Stimulated activated CD4-positive, alpha-beta T cell treated with anti-CD3 and anti-CD28 coated beads, TNF-alpha, amount 100 ng/mL, for 4 hours (primary cell): ENCODE measurements around the gene CELF4.

ENCODE experiments used
- DNase-seq, 3 experiments: peaks; one replicate each; pipeline ENCODE4 v3.0.0-alpha.2; 2020; ENCODE audit warnings: low read depth in 3 of 3

CELF4 gene

GRCh38 chr18:37547196-37547827, 18.3 kb downstream of the CELF4 start:
- DNase-seq: no peak

DNA sequence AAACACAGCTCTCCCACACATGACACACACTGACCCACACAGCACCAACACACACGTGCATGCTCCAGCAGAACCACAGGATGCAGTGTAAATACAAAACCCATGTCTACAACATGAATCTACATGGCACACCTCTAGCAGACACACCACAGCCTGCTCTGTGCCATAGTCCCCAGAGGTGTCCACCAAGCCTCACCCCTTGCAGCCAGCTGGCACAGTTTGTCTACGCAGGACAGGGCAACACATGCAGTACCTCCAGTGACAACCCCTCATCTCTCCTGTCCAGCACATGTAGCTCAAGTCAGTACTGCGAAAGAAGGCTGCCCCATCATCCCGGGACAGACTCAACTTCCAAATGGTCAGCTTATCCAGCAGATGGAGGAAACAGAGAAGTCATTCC, 18.9 kb downstream of the CELF4 start:
- DNase-seq: no peak

- DNase-seq: no peak
These were observed 19.4 kb downstream of the CELF4 start for GRCh38 chr18:37546272-37546537.

DNA sequence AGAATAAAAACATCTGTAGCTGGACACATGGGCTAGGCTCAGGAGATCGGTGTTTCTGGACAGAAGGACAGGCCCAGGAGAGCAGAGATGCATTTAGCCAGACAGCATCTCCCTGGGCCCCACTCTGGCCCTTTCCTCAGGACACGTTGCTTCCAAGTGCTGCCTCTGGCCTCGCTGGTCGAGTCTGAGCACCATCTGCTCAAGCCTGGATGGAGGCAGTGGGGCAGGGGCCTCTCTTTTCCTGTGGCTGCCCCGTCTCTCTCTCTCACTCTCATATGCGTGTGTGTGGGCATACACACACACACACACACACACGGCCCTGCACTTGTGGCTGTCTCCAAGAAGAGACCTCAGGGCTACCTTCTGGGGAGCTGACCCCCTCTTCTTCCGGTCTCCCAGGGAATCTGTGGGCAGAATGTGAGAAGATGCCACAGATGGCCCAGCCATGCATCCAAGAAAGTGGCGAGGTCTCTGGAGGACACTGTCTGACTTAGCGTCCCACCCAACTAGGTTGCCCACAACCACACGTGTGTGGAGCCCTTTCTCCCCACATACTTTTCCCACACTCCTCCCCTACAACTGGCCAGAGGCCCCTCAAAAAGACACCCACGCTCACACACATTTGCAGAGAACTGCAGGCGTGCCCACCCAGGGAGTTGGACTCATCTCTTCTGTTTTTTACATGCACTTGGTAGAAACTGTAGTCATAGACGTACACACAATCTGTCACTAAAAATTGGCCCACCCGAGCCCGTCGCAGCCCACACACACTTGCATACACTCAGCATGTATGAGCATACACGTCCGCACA, 19.9 kb downstream of the CELF4 start:
- no peak for DNase-seq

DNA sequence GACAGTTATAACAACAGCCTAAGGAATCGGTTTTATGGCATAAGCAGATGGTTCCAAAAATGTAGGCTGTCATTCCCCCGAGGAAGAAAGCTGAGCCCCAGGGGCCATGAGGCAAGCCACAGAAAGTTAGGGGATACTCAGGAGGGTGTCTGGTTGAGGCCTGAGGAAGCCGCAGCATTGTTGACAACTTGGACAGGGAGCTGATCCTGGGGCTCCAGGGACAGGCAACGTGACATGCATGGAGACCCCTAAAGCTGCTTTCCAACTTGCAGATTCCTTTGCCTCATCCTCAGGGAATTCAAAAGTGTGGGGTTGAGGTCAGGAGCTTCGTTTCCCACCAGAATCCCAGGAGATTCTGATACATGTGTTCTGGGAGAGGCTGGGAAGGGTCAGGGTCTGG, 20.9 kb downstream of the CELF4 start:
- no peak for DNase-seq

DNA sequence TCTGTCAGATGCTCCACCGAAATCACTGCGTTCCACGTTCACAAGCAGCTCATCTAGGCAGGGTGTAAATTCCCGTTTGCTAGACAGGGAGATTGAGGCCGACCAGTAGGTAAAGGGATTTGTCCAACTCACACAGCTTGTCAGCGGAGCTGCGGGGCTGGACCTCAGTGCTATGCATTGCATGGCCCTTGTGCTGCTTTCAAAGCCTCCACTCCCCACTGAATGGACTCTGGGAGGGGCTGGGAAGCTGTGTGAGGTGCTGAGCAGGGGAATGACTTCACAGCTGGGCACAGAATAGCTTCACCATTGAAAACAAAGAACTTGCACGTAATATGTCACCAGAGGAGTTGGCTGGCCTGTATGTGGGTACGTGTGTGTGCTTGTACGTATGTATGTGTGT, 21.4 kb downstream of the CELF4 start:
- DNase-seq: no peak

GRCh38 chr18:37543321-37543720, 22.3 kb downstream of the CELF4 start:
- no peak for DNase-seq

- DNase-seq: no peak
These were observed 24.1 kb downstream of the CELF4 start for GRCh38 chr18:37541517-37541916.

DNA sequence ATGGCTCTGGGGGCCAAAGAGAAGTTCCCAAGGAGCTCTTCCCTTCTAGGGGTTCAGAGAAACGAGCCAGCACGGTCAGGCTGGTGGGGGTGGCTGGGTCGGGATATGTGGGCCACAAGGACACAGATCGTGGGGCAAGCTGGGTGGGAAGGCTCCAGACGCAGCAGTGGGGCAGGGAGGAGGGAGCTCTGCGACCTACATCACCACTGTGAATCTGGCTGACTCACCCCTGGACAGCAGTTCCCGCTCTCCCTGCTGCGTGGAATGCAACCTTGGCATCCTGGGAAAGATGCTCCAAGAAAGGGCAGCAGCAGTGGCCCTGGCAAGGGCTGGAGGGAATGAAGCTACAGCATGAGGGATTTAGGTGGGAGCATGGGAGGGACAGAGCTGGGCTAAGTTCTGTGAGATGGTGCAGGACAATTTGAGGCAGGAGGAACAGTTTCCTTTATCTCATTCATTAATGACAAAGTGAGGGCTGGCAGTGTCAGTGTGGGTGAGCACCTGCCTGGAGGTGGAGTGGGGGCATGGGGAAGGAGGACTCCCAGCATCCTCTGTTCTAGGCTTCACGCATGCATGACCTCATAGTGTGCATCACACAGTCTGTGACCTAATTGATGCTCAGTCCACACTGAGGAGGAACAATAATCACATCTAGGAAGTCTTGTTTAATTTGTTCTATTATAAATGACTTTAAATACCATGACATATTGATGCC, 25.0 kb downstream of the CELF4 start:
- DNase-seq: no peak

DNA sequence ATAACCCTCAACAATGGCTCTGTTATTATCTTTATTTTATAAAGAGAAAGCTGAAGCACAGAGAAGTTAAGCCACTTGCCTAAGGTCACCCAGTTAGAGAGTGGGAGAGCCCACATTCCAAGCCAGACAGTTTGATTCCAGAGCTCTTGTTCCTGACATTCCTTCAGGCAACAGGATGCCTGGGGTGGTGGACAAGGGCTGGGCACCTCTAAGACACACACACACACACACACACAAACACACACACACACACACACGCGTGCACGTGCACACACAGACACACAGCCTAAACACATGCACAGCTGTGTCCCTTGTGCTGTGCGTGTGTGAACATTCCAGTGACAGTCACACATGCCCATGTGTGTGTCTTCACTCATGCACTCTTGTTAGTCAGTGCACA, 26.4 kb downstream of the CELF4 start:
- DNase-seq: no peak

DNA sequence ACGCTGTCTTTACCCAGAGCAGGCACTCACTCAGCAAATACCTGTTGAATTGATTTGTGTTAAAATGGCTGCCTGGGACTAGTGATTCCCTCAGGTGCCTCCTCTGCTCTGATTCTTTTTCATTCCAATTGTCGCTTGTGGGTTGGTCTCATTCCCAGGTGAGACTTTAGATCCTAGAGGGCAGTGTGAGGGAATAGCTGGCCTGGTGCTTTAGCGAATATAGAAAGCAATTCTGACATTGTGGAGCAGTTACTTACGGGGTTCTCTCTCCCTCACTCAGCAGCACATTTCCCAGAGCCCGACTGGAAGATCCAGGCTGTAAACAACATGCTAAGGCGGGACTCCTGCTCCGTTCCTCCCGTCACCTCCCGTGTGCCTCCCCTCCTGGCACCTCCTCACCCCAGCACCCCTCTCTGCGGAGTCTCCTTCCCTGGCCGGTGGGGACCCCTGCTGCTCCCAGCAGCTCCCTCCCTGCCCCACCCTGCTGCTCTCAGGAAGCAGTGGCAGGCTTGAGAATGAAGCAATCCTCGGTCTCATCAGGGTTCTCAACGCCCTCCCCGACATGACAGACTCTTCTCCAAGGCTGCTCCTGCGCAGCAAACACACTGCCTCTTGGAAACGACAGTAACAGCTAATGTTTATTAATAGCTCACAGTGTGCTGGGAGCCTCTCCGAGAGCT, 26.9 kb downstream of the CELF4 start:
- DNase-seq: no peak

DNA sequence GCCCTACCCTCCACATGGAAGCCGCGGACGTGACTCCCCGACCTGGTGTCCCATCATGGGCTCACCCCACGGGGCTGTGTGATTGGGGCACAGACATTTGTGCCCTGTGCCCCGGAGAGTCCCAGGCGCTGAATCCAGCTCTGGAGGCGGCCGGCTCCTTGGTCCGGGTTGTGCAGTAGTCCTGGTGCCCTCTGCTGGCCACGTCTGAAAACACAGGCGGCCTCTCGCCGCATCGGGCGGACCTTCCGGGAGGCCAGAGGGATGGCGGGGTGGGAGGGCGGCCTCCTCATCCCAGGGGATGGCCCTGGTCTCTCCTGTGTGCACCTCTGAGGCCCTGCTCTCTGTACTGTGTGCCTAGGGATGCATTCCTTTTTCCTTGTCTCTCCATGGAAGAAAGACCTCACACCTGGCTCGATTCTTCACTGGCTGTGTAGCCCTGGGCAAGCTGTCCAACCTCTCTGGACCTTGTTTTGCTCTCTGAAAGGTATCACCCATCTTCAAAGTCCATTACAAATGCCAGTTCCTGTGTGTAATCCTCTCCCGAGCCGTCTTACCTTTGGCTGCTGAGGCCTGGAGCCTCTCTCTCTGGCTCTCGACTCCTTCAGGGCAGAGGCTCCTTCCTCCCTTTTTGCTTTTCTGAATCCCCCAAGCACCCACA, 27.6 kb downstream of the CELF4 start:
- peak in 1 of 3 experiments; percentile 20 for DNase-seq

- no peak for DNase-seq
These were observed 28.9 kb downstream of the CELF4 start for GRCh38 chr18:37536656-37537055.

- no peak for DNase-seq
These were observed 29.6 kb downstream of the CELF4 start for GRCh38 chr18:37535968-37536367.

DNA sequence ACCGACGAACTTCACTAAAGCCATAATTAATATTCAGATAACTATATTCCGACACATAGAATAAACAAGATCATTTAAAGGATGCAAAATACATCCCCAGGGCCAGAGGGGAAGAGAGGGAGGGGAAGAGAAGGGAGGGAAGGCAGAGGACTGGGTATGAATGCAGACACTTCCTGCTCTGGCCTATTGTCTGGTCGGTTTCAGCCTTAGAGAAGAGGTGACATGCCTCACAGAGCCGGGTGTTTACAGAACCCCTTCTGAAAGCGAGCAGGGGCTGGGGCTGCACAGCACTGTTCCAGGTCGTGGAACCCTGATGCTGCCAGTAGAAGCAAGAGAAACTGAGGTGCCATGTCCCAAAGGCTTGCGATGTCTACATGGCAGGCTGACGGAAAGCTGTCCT, 31.0 kb downstream of the CELF4 start:
- no peak for DNase-seq

- no peak for DNase-seq
These were observed 31.7 kb downstream of the CELF4 start for GRCh38 chr18:37533647-37534584.

GRCh38 chr18:37532917-37533316, 32.7 kb downstream of the CELF4 start:
- DNase-seq: no peak

DNA sequence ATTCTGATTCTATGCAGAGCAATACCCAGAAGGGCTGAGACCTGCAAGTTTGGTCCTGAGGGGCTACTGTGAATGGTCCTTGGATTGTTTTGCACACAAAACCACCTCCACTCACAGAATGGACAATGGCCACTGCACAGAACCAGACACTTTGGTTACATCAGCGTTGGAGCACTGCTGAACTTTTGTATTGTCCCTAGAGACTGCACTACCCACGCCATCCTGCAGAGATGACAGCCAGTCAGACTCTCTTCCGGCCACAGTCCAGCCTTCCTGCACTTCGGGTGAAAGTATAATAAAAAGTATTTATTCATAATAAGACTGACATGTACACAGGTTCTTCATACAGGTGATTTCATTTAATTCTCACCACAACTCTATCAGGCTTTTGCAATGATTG, 35.7 kb downstream of the CELF4 start:
- no peak for DNase-seq

DNA sequence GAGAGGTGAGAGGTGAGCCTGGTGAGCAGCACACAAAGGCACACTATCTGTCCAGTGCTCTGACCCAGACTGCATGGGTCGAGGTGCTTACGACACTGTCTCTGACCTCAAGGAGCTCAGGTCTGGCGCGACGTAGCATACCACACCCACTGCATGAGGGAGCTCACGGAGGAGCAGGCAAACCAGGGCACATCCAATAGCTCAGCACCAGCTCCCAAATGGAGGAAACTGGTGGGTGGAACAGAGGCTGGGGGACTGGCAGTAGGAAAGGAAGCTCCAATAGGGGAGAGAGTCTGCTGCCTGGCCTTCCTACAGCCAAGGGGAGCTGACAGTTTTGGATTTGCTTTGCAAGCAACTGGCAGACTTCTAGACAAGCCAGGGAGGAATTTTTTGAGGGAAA, 36.3 kb downstream of the CELF4 start:
- no peak for DNase-seq

GRCh38 chr18:37527395-37527794, 38.2 kb downstream of the CELF4 start:
- no peak for DNase-seq

DNA sequence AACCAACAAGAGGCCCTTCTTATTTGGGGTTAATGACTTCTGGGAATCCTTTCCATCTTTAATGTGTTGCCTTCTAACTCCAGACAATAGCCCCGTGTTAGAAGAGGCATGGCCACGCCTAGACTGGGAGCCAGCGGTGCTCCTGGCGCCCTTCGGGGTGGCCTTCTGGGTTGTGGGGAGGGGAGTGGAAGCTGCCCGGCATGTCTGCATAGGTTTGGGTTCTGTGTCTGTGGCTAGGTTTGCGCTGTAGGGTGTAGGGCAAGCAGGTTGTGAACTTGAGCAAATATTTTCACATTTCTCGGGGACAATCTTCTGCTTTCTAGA, 40.4 kb downstream of the CELF4 start:
- DNase-seq: no peak
